Activated naive CD8-positive, alpha-beta T cell treated with anti-CD3 and anti-CD28 coated beads, Interleukin-2, amount 50 U/mL, for 16 hours (primary cell): ENCODE measurements around the gene PARD6G.
"Not testable (repeated sequence)": the region's sequence is repeated elsewhere in the genome, so short reads cannot be mapped to it uniquely, and the experiment has no call there.

ENCODE experiments used
- DNase-seq: peaks from one replicate; pipeline ENCODE4 v3.0.0-alpha.2; 2020; ENCODE audit warnings: low read depth, low spot score

The PARD6G gene, protein sequence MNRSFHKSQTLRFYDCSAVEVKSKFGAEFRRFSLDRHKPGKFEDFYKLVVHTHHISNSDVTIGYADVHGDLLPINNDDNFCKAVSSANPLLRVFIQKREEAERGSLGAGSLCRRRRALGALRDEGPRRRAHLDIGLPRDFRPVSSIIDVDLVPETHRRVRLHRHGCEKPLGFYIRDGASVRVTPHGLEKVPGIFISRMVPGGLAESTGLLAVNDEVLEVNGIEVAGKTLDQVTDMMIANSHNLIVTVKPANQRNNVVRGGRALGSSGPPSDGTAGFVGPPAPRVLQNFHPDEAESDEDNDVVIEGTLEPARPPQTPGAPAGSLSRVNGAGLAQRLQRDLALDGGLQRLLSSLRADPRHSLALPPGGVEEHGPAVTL

DNA sequence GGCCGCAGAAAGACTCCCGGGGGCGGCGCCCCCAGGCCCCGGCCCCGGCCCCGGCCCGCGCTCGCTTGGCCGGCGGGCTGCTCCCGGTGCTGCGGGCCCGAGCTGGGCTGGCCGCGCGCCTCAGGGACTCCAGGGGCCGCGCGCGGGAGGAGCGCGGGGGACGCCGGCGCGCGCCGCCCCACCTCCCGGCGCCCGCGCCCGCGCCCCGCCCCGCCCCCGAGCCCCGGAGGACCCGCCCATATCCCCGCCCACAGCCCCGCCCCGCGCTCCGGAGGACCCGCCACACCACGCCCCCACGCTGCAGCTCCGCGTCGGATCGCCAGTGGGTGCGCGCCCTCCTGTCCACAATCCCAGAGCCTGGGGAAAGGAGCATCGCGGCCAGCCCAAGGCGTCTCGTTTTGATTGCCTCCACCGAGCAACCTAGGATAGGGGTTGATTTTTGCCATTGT is at the start of gene PARD6G:
TSS of gene PARD6G (minus strand) at position 122 of the 449 bp plus-strand sequence. CDS start 166 bp downstream, outside the sequence.
- DNase-seq: no peak

DNA sequence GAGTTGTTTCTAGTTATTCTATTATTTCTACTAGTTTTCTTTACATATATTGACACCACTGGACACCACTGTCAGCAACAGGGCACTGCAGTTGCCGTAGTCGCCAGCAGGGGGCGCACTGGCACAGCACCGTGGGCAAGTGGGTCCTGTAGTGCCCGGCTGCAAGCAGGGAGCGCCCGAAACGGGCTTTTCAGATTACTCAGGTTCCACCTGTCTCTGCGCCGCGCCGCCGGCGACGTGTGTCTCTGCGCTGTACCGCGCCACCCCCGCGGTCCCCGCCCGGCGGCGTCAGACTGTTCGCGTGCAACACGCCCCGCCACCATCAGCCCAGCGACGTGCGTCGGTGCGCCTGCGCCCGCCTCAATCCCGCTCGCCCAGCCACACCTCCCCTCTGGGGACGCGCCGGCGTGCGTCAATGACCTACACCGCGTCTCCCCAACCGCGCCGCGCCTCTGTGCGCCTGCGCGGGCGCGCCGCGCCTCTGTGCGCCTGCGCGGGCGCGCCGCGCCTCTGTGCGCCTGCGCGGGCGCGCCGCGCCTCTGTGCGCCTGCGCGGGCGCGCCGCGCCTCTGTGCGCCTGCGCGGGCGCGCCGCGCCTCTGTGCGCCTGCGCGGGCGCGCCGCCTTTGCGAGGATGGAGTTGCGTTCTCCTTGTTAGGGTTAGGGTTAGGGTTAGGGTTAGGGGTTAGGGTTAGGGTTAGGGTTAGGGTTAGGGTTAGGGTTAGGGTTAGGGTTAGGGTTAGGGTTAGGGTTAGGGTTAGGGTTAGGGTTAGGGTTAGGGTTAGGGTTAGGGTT is 15.1 kb upstream of the PARD6G start:
- DNase-seq: not testable (repeated sequence)

DNA sequence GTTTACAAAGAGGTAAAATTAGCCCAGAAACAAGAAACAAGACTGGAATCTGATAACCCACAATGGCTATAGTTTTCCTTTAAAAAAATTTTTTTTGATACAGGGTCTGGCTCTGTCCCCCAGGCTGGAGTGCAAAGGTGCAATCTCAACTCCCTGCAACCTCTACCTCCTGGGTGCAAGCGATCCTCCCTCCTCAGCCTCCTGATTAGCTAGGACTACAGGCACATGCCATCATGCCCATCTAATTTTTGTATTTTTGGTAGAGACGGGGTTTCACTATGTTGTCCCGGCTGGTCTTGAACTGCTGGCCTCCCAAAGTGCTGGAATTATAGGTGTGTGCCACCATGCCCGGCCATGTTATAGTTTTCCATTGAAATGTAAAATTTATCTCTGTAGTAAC is 12.3 kb upstream of the PARD6G start:
- no peak for DNase-seq

DNA sequence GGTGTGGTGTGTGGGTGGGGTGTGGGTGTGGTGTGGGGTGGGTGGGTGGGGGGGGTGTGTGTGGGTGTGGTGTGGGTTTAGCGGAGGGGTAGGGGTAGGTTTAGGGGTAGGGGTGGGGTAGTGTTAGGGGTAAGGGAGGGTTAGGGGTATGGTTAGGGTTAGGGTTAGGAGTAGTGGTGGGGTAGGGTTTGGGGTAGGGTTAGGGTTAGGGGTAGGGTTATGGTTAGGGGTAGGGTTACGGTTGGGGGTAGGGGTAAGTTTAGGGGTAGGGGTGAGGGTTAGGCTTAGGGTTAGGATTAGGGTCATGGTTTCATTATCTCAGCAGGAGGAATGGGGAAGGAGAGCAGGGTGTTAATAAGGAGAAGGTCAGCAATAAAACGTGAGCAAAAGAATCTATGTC is 11.3 kb upstream of the PARD6G start:
- DNase-seq: no peak

DNA sequence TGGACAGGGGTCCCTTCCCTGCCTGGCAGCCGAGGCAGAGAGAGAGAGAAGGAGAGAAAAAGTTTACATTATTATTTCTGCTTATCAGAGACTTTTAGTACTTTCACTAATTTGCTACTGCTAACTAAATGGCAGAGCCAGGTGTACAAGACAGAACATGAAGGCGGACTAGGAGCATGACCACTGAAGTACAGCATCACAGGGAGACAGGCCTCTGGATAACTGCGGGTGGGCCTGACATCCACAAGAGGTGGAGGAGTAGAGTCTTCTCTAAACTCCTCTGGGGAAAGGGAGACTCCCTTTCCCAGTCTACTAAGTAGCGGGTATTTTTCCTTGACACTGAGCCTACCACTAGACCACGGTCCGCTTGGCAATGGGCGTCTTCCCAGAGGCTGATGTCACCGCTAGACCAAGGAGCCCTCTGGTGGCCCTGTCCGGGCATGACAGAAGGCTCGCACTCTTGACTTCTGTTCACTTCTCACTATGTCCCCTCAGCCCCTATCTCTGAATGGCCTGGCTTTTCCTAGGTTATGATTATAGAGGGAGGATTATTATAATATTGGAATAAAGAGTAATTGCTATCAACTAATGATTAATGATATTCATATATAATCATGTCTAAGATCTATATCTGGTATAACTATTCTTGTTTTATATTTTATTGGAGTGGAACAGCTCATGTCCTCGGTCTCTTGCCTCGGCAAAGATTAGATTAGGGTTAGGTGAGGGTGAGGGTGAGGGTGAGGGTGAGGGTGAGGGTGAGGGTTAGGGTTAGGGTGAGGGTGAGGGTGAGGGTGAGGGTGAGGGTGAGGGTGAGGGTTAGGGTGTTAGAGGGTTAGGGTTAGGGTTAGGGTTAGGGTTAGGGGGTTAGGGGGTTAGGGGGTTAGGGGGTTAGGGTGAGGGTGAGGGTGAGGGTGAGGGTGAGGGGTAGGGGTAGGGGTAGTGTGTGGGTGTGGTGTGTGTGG is 10.5 kb upstream of the PARD6G start:
- not testable (repeated sequence) for DNase-seq

DNA sequence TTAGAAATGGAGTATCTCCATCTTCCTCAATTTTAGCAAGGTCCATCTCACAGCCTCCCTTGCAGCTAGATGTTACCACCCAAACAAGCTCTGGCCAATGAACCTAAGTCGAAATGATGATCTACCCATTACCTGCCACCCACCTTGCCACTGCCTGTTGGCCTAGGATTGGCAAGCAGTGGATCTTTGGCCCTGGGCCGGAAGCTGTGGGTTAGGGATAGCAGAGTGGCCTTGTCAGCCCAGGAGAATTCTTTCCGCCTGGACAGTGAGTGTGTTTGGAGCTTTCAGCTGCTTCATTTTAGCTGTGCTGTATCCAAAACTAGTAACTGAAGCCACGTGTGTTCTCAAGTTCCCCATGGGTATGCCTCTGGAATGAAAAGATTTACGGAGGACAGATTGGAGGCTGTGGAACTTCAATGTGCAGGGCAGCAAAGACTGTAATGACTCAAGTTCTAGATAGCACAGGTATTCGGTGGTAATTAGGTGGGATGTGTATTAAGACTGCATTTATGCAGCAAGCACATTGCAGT is 7.7 kb upstream of the PARD6G start:
- no peak for DNase-seq

DNA sequence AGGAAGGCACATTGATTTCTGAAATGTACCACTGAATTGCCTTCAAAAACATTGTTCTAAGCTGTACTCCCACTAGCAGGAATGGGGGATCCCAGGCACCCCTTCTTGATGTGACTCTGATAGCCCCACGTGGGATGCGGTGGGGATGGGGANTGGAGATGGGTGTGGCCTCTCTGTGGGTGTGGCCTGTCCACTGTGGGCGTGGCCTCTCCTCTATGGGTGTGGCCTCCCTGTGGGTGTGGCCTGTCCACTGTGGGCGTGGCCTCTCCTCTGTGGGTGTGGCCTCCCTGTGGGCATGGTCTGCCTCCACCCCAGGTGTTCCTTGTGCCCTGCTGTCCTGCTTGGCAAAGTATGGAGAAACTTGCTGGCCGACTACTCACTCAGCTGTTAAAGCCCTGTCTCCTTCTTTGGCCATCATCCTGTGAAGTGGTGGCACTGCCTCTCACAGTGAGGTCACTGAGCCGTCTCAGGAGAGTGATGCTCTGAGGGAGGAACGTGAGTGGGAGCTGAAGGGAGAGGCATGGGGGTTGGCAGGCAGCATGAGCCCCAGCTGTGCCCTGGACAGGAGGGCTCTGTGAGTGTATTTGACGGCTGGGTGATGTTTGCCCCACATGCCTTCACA is 6.7 kb upstream of the PARD6G start:
- DNase-seq: no peak

DNA sequence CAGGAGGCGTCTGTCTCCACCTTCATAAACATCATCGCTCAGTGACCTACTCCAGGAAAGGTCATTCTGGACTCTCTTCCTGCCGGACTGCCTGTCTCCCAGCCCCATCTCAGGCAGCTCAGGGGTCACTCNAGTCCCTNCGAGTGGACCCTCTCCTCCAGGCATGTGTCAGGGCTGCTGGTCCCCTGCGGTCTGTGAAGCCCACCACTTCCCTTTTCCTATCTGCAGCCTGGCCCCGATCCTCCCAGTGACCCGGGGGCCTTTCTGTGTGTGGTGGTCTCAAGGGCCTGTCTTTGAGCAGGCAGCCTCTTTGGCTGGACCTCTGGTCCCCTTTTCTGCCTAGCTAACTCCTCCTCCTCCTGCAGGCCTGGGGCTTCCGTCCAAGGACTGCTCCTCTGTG is 5.9 kb upstream of the PARD6G start:
- DNase-seq: no peak

DNA sequence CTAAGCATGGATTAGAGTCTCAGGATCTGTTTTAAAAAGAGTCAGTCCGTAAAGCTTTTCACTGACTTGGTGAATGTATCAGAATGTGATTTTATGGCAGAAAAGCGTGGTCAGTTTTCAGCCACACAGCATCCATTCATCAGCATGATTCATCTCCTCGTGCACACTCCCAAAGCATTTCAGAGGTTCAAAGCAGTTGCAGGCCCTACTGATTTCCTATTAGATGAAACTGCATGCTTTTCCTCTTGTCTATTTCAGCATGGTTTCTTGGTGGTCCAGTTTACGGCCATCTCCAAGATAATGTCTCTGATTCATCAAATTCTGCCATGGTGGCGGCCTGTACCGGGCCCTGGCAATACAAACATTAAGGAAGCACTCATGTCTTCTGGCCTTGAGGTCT is 4.8 kb upstream of the PARD6G start:
- no peak for DNase-seq

DNA sequence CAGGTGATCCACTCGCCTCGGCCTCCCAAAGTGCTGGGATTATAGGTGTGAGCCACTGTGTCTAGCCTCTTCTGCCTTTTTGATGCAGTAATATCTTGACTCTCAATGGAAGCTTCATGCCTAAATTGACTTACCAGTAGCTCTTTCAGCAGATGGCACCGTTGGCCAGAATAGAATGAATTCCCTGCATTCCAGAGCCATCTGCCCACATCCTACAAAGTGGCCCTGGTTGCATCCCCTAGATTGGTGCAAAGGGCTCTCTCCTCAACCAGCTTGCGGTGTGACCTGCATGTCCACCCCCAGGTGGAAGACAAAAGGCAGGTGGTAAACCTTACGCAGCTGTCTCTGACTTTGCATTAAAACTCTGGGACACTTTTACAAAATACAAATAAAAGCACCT is 4.4 kb upstream of the PARD6G start:
- DNase-seq: no peak

DNA sequence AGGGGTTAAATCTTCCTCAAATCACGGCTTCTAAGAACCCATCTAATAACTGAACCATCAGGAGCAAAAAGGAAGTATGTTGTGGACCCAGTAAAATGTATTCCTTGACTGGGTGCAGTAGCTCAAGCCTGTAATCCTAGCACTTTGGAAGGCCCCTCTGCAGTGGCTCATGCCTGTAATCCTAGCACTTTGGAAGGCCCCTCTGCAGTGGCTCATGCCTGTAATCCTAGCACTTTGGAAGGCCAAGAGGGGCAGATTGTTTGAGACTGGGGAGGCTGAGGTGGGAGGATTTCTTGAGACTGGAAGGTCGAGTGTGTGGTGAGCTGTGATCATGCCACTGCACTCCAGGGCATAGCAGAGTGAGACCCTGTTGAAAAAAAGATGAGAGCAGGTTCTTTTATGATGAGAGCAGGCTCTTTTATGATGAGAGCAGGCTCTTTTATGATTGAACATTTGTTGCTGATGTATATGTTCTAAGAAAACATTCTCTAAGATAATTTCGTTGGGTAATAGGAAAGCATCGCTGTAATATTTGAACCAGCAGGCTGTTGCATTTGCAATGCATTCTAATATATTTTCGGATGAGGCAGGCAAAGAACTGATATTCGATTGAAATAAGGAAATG is 3.5 kb upstream of the PARD6G start:
- DNase-seq: no peak

DNA sequence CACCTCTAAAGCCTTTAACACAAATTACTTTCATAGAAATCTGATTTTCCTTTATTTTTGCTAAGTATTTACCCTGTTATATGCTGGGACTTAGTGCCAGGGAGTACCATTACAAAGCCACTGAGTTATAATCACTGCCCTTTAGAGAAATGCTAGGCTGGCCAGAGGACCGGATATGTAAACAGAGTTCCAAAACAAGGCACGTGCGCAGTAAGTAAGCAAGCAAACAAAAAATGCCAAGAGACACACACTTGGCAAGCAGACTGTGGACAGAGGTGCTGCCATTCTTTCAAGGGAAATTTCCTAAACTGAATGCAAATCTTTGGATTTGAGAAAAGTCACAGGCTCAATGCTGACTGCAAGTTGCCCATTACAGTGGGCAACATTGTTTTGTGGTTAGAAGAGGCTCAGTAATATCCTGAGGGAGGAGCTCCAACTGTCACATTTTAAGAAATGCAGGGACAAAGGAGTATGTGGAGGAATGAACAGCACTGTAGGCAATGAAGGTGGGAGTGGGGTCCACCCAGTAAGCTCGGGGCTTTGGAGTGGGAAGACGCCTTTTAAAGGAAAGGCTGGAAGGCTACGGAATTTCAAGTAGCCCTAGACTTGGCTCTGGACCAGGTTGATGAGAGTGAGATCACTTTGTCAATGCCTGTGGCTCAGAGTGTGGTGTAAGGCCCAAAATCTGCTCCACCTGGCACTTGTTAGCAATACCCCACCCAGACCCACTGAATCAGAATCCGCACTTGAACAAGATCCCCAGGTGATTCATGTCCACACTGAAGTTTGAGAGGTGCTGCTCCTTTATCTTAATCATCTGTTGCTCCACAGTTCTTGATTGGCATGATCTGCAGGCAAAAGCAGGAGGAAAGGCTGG is 2.1 kb upstream of the PARD6G start:
- DNase-seq: no peak

DNA sequence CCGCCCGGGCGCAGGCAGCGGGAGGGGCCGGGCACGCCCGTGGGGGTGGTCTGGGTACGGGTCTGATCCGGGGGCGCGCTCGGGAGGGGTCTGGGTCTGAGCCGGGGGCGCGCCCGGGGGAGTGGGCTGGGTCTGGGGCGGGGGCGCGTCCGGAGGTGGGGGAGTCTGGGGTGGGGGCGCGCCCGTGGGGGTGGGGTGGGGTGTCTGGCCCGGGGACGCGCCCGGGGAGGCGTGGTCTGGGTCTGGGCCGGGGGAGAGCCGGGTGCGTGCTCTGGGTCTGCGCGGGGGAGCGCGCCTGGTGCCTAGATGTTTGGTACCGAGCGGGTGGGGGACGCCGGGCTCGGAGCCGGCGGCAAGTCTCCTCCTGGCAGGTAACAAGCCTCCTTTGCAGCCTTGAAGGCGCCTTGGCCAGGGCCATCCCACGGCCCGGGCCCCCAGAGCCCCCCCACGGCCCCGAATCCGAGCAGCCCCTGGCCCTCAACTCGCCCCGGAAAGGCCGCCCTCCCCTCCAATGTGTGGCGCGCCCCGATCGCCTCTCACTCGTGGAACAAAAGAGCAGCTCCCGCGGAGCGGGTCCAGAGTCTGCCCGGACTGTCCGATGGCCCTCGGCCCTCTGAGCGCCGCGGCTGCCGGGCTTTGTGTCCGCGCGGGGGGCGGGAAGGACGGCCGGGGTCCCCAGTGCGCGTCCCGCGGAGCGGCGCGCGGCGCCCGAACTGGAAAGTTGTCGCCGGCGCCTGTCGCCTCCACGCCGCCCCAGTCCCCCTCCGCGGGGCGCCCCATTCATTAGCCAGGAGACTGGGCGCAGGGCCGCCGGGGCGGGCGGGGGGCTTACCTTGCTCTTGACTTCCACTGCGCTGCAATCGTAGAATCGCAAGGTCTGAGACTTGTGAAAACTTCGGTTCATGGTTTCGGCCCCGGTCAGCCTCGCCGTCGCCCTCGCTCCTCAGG is 595 bp downstream of the PARD6G start:
- no peak for DNase-seq

DNA sequence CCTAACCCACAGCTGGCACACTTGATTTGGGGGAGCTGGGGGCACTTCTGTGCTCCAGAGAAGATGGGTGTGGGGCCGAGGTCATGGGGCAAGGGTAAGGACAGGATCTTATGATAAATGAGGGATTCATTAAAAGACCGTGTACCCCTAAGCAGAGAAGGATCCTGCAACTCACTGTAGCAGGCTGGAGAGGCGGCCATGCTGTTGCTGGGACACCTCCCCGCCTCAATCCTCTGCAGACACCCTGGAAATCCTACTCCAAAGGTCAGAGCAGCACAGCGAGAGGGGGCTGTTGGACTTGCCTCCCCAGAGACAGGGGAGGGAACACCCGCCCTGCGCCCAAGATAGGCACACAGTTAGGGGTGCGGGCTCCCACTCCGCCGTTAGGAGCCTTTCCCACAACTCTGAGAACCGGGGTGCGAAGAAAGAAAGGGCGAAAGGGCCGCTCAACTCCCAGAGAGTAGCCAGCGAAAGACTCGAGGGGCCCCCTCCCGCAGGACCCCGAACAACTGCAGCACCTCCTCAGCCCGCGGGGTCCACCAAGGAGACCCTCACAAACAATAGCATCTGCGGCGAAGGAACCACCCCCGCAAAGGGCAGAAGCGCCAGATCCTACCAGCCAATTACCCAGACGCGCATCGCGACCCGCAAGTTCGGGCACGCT is 1.4 kb downstream of the PARD6G start:
- no peak for DNase-seq

DNA sequence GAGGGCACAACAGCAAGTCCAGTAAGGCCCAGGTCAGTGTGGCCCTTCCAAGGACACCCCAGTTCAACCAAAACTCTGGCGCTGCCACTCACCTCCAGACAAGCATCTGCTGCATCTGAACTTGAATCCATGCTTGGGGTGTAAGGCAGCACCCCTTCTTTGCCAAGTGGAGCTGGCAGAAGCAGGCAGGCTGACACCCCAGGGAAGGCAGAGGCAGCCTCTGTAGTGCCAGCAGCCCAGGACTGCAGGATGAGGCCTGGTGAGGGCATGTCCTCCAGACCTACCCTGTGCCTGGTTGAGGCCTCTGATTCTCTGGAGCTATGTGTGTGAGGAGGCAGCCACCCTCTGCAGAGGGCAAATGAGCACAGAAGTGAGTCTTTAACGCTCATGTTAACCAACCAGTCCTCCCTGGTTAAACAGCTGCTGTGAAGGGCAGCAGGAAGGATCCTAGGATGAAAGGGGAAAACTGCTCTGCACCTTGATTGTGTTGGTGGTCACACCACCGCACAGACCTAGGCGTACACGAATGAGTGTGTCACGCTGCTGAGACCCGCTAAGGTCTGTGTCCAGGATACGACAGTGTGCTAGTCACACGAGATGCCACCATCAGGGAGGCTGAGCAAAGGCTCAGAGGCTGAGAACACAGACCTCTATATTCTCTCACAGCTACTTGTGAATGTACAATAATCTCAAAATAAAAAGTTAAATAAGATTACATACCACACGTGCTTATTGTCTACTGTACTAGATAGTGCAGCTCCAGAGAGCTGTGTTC is 2.2 kb downstream of the PARD6G start:
- DNase-seq: no peak

DNA sequence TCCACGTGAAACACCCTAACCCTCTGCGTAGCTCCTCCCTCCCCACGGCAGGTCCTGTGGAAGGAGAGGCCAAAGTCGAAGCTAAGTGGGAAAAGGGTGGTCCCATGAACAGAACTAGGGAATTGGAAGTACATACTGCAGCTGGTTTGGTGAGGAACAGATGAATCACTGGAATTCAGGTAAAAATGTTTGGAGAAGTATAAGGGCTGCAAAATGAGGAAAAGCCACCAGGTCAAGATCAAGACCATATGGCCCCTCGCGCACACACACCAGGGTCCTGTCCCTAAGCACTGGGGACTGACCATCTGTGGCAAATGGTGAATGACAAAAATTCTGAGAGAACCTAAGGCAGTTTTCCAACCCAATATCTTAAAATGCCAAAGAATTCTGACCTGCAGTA is 3.1 kb downstream of the PARD6G start:
- no peak for DNase-seq

DNA sequence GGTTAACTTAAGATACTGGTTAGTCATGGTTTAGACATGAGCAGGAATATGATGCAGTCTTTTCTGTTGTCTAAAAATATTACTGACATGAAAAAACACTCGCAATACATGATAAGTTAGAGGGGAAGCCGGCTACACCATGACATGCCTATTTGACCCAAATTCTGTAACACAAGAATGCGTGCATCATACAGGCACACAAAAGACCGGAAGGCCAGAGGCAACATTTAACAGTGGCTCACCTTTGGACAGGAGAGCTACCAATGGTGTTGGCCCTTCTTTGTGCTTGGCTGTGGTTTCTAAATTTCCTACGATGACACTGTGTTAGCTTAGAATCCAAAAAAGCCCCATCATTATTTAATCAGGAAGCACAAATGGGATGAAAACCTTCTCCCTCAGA is 4.1 kb downstream of the PARD6G start:
- DNase-seq: no peak
